ENCODE results near the gene PDE5A.

The PDE5A gene

DNA sequence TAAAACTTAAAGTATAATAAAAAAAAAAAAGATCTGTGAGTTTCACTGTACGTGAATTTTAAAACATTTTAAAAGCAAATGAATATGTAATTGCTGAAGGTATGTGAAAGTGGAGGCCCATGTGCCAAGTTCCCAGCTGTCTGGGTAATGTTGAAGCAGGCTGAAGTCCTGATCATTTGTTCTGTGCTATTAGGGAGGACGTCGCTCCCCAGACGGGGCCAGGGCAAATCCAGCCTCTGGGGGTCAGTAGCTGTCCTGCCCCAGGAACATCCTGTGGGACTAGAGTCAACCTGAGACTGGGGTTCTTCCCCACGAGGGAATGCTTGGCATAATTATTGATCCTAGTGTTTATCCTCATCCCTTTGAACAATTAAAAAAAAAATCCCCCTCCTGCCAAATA lies 48.8 kb downstream of the PDE5A start:
- DNase-seq, result no peak

DNA sequence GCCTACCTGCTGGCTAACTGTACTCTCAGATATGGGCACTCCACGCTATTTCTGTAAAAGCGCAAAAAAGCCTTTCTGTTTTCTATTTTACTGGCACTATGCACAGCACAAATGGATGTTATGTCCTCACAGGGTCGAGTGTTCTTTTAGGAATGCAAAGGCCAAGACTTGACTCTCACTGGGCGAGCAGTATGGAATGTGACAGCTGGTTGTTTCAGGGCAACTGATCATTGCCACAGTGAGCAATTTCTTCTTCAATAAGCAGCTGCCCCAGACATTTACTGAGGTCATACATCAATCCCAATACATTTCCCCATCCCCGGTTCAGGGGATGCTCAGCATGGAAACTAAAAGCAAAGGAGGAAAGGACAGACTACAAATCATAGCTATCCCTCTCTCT lies 58.2 kb downstream of the PDE5A start:
- no peak for DNase-seq

DNA sequence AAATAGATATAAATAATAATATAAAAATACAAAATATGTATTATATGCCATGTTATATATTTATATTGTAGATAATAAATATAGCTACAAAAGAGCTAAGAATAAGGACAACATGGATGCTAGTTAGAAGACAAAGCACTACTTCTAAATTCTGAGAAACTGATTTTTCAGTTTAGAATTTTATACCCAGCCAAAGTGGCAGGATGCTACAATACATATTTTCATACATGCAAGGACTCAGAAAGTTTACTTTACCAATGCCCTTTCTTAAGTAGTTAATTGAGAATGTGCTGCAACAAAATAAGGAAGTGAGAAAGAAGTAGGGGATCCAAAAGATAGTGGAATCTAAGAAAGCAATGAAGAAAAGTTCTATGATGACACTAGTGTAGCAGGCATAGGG lies 64.5 kb downstream of the PDE5A start:
- no peak for DNase-seq

DNA sequence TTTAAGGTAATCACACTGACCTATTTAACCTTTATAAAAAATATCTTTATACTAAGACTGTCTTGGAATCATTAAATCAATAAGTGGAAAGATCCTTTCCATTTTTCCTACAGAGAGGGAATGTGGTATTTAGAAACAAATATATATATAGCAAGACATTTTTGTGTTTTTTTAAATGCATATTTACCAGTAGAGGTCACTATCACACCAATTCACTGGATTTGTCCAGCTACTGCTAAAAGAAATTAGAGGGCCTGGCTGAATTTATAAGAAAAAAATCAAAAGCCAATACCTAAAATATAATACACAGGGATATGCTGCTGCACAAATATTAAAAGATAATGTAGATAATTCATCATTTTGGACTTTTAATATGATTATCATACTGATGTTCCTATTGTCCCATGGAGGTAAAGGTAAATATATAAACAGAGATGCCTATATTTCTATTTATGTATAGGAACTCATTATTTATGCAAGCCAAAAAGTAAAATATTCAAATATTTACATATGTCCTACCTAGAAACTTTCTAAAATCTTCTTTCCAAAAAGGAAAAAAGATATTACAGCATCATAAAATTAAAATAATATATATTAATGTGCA lies 69.5 kb downstream of the PDE5A start:
- DNase-seq, result no peak

DNA sequence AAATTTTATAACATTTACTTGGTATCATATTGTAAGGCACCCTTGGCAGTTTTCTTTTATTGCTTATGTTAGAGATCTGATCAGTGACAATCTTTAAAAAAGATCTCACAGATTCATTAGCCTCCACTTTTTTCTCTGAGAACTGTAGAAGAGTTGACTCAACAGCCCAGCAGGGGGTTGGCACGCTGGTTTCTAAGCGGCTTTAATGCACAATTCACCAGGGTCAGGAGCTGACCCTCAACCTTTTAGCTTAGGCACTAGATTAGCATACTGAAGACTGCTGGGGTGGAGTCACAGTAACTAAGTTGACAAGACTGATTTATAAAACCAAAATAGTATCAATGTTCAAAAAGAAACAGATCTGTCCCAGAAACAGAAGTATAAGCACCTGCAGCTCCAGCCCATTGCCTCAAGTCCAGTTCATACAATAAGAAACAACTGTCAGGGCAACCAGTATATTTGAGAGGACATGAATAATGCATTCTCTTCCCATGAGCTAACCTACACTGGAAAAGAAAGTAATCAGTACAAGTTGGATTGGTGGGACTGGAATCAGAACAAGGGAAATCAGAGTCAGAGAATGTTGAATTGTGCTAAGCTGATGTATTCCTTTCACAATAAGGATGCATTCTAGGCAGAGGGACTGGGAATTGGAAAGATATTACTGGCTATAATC lies 77.6 kb downstream of the PDE5A start:
- no peak for DNase-seq

DNA sequence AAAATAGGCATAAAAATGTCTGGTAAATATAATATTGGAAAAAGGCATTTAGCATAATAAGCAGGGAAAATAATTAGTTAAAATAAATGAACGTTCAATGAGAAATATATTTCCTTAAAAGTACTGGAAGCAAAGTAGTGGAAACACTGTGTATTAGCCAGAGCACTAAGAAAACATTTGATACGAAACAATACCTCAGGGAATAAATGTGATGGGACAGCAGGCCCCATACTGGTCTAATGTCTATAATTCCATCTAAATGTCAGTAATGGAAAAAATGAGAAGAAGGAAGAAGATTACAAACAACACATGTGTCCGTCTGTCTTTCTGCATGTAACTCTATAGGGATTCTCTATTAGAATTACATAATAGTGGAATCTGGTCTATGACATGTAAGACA lies 79.0 kb downstream of the PDE5A start:
- DNase-seq, result no peak

DNA sequence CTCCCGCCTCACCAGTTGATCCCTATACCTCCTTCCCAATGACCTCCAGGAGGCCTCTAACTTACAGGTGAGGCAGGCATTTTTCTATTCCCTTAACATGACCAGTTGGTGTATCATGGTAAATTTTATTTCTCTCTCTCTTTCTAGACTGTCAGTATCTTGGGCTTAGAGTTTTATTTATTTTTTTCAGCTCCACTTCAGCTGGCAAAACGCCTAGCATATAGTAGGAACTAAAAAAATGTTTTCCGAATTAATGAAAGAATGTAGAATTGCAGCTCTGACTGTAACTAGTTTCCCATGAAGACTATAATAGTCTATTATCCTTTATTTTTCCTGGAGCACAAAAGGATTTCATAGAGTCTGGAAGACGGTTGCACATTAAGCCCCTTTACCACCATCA lies 84.8 kb downstream of the PDE5A start:
- DNase-seq, result no peak

DNA sequence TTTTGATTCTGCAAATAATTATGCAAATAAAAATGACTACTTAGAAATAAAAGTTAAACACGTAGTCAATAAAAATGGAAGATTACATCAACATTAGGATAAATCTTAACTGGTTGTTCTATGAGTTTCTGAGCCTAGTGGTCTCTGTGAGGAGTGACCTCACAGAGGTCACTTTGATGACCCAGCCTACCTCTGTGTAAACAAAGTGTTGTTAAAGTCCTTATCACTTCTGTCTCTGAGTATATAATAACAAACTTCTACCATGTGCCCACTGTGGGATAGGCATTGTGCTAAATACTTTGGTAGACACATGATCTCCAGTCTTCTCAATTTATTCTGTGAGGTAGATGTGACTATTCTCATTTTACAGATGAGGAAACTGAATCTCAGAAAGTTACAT lies 85.4 kb downstream of the PDE5A start:
- DNase-seq, result no peak

DNA sequence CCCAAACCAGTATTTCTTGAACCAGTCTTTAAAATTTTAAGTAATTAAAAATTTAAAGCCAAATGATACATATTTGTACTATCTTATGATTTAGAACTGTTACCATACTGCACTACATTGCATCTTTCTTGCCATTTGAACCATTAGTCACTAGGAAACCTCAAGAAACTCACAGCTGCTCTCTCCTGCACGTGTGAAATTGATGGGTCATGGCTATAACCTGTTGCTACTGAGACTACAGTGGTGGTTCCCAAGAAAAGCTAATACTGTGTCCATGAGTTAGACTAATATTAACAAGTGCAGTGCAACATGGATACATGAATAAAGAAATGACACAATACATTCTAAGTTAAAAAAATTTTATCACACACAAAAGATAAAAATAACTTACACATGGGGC lies 88.4 kb downstream of the PDE5A start:
- no peak for DNase-seq

DNA sequence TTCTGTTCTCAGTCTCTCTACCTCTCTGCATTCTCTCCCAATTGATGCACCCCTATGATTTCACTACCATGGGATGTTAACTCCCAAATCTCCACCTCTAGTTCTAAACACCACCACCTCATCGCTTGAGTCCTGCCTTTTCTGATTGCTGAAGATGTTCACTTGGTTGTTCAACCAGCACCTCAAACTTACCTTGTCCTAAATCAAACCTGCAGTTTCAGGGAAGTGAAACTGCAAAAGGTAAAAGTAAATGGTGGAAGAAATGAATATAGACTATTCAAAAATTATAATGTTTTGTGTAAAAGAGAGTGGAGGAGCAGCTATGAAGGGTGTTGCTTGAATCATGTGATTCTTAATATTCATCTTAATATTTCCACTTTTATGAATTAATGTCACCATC lies 91.0 kb downstream of the PDE5A start:
- DNase-seq, result no peak

DNA sequence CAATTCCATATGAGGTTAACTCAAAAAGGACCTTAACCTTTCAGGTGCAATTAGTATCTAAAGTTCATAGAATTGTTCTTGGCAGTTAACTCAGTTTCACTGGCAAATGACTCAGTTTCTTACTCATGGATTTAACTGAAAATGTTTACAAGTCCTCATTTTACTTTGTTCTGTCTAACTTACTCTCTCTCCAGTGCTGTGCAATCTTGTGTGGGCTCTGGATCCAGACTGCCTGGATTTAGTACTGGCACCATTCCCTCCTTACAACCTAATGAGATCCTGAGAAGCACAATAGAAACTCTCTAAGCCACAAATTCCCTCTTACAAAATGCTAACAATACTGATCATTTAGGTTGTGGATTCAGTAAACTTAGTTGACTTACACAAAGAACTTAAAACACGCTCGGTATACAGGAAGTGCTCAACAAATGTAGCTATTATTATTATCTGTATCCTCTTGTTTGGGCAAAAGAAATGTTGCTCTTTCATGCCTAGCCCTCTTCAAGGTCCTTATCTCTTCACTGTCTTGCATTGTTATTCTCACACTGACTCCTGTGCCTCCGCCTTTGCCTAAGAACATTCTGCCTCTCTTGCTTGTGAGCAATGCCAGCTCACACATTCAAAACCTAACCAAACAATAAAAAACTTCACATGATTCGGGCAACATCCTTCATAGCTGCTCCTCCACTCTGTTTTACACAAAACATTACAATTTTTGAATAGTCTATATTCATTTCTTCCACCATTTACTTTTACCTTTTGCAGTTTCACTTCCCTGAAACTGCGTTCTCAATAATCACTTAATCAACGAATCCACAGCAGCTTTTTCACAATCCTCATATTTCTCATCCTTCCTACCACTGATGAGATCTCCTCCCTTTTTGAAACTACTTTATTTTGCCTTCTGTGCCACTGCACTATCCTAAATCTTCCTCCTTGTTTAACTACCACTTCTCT lies 91.8 kb downstream of the PDE5A start:
- no peak for DNase-seq

DNA sequence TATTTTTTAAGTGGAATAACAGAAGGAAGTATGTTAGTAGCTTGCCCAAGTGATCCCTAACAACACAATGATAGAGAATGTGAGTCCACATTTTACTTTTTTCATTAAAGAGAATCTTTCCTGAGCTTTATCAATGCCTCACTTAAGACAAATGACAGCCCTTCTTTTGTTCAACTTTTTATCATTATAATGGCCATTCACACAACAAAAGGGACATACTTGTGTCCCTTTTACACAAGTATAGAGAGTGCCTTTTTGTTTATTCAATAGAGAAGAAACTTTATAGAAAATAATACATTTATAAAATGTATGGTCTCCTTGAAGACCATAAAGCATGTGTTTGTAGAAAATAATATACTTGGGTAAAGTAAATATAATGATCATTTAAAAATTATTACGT lies 96.3 kb downstream of the PDE5A start:
- no peak for DNase-seq

DNA sequence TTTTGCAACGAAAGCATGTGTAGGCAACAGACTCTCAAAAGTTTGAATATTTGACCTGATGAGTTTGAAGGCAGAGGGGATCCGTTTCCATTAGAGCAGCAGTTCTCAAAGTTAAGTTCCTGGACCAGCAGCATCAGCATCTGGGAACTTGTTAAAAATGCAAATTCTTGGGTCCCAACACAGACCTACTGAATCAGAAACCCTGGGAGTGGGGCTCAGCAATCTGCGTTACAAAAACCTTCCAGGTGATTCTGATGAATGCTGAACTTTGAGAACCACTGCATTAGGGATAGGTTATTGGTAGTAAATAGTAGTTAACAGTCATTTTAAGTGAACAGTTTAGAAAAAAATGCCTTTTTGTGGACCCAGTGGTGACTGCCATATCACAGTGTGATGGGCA lies 98.8 kb downstream of the PDE5A start:
- no peak for DNase-seq

DNA sequence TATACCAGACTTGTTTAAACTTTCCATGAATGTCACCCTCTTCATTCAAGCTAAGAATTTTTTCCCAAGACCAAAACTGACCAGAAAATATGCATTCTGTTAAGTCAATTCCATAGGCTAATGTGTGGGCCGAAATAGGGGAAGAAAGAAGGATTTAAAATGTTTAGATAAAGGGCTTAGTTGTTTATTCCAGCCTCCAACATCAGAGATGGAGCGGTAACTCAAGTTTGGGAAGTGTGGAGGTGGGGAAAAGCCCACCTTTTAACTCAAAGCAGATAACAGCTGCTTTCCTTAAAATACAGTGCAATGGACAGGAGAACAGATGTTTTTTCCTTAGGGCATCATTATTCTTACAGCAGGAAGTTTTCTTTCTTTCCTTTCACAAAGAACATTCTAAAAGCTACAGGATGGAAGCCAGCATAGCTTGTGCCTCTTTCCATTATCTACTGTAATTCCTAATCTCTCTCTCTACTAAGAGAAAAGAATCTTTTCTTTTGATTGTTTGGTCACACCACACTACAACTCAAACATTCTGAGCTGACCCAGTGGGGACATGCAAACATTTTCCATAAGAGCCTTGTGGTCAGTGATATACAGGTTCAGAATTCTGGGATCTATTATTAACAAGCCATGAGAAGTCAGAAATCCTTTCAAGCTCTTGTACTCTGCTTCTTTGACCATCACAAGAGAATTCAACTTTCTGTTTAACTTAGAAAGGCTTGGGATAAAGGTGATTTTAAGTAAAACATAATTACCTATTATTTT lies 101.6 kb downstream of the PDE5A start:
- no peak for DNase-seq

DNA sequence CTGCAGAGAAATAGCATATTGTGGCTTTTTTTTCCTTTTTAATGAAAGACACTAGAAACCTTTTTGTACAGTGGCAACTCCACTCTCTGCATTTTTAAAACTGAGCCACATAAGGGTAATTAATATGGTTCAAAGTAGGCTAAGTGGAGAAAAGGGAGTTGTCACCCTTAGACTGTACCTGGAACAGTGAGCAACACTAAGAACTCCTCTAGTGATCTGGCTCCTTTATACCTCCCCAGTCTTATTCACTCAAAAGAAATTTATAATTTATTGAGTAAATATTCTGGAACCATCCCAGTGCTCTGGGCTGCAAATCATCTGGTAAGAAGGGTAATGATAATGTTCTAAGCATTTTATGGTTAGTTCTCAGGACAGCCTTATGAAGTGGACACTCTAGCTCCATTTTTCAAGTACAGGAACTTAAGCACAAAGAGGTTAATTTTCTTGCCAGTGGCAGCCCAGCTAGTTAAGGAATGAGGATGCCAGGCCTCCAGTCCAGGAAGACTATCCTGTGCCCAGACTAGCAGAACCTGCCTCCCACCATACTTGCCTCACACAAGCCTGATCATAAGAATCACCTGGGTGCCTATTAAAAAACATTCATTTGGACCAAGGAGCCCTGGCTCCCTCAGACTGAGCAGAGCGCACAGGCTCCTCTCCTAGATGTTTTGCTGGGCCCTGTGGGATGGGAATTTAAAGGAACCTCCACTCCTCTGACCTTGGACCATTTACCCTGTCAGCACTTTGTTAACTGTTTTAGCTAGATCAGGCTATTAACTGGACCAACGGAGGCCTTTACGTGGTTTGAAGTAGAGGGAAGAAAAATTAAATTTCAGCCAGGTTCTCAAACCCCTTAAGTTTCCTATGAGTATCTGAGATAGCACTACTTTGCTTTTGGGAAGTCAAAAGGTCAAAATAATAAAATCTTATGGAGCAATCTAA lies 102.6 kb downstream of the PDE5A start:
- DNase-seq, result no peak

DNA sequence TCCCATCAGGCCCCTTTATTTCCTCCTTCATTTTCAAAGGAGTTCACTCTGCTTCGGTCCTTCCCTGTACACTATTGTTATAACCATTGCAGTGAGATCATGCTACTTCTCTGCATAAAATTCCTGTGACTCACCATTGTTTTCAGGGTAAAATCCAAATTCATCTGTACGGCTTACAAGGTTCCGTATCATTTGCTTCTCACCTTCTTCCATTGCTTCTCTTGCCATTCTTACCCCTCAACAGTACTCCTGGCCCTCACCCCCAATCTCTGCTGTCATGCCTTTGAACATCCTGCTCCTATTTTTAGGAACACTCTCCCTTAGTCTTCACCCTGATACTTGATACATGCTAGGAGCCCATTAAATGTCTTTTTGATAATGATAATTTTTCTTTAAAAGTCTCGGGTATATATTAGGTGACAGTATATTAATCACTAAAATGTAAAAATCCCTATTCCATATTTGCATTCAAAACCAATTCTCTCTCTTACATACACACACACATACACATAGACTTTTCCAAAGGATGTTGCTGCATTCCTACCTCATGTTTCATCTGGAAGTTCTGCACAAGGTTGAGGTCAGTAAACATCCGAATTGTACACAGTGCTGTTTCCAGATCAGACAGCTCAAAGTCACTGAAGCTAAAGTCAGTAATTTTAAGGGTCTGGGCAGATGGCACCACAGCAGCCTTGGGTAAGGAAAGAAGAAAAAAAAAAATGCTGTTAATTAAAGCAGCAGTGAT lies 103.4 kb downstream of the PDE5A start:
- DNase-seq, result no peak

DNA sequence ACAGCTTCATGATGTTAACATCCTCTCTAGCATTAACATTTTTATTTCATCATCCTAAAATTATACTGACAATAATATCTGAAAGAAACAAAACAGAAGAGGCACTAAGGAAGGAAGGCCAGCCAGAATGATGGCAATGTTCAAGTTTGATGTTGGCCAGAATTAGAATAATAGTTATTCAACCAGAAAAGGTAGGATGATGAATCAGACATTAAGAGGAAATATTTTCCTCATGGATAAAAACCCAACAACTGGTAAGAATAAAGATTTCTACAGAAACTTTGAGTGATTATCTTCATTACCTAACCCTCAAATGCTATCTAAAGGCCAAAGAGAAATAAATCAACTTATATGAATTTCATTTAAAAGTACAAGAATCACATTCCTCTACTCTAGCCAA lies 105.2 kb downstream of the PDE5A start:
- DNase-seq, result no peak

DNA sequence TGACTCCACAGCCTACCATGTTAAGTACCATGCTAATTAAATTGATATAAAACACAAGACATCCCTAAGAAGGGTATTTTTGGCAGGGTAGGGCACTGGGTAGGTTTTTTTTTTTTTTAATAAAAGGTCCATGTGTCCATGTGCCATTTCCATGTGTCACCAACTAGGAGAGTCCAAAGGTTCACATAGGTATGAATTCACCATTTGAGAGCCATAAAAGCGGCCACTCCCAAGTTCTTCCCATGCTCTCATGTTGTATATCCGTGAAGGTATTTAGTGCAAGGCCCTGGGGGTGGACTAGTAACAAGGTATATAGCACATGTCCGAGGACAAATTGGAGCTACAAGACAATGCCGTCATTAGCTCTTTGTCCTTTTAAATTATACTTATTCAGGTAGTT lies 107.3 kb downstream of the PDE5A start:
- no peak for DNase-seq

DNA sequence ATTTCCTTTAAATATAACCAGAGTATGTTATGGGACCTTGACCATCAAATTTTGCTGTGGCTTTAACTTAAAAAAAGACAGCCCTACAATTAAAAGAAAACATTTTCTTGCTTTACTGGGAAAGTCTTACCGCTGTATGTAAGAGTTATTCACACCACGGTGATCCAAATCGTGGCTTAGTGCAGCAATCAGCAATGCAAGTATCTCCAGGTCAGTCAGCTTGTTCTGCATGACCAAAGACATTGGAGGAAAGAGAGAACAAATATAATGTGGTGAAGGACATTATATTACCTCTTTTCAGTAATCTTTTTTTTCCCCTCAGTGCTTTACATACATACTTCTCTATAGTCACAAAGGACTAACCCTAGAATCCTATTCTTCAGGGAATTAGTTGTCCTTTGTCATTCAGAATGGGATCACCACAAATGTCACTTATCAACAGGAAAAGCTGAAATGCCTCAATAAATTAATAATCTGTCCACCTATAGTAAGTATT lies 109.6 kb downstream of the PDE5A start:
- DNase-seq, result no peak

DNA sequence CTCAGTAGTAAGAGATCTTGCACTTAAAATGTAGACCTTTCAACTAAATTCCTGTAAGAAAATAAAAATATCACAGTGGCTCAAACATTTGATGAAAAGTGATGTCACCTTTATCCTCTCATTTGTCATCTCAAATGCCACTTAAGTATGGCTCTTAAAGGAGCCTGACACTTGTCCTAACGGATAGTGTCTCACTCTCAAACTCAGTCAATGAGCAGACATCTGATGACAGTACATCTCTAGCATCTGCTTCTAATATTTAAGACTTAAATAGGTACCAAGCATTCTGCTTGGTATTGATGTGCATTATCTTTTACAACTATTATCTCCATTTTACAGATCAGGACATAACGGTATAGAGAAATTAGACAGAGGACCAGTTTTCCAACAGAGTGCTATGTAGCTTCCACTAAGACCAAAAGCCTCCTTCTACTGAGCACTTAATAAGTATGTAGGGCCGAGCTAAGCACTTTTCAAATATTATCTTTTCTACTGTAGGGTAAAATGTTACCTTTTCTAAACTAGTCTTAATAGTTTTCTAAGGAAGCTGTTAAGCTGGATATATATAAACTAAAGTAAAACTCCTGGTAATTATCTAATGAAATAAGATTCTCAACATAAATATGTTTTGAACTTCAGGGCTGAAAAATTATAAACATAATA lies 110.2 kb downstream of the PDE5A start:
- no peak for DNase-seq

Measured in activated gamma-delta T cell treated with Interleukin-2 at 50 U/mL for 16 hours (primary cell).